ENCODE results near the gene CDK11B. TPM values are rescaled to one million over a fixed set of nuclear protein-coding genes. Genes with fewer than 3 reads are reported as not detected.
"Not testable (repeated sequence)": the region's sequence is repeated elsewhere in the genome, so short reads cannot be mapped to it uniquely, and the experiment has no call there.

CDK11B gene
- total RNA-seq, 2 donors from 2014 or later: 31.8 to 44.7 TPM

DNA sequence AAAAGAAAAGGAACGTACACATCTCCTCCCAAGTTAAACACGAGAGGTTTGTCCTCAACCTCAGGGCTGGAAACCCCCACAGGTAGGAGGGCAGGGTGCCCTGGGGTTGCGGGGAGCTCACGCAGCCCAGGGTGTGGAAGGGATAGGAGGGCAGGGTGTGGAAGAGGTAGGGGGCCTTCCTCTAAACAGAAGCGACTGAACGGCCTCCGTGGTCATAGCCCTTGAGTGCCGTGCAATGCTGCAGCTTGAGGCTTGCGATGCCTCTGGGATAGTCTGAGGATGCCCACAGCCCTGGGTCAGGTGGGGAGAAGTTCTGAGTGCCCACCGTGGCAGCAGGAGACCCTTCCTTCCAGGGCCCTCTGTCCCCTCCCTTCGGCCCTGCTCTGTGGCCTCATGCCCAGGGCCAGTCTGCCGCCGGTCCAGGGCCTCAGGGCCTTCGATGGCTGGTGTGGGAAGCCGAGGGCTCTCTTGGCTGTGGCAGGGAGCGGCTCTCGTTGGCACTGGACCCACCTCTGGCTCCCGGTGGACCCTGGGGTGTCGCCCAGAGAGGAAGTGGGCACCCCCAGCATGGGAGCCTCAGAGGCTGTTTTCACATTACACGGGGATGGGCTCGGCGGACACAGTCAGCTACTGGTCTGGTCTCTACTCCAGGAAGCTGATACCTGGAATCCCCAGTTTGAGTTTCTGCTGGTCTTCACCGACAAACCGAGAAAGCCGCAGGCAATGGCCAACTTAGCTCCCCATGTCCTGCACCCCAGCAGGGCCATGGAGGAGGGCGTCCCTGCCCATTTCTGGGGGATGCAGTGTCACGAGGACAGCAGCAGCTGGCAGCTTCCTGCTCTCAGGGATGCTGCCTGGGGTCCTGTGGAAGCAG, 6.4 kb upstream of the CDK11B start:
- H3K27ac ChIP-seq: no peak overlapping the region
- H3K4me1 ChIP-seq: peaks cover 8% of the 10 kb centered on the region
- intact Hi-C loops (cut with DNase I): no loop called here
- no peaks in the 10 kb centered on the region for H3K27me3 ChIP-seq
- DNase-seq: no peak
- no peak overlapping the region for H3K4me3 ChIP-seq
- H3K36me3 ChIP-seq: no peaks in the 10 kb centered on the region
- H3K9ac ChIP-seq (ENCODE audit: low read depth in 2 of 2, low read length in 2 of 2): no peak overlapping the region
- H3K9me3 ChIP-seq: no peaks in the 10 kb centered on the region
- TF ChIP-seq, protein P1, sequence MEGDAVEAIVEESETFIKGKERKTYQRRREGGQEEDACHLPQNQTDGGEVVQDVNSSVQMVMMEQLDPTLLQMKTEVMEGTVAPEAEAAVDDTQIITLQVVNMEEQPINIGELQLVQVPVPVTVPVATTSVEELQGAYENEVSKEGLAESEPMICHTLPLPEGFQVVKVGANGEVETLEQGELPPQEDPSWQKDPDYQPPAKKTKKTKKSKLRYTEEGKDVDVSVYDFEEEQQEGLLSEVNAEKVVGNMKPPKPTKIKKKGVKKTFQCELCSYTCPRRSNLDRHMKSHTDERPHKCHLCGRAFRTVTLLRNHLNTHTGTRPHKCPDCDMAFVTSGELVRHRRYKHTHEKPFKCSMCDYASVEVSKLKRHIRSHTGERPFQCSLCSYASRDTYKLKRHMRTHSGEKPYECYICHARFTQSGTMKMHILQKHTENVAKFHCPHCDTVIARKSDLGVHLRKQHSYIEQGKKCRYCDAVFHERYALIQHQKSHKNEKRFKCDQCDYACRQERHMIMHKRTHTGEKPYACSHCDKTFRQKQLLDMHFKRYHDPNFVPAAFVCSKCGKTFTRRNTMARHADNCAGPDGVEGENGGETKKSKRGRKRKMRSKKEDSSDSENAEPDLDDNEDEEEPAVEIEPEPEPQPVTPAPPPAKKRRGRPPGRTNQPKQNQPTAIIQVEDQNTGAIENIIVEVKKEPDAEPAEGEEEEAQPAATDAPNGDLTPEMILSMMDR (IDR thresholded peaks at IDR 0.05): no peak

DNA sequence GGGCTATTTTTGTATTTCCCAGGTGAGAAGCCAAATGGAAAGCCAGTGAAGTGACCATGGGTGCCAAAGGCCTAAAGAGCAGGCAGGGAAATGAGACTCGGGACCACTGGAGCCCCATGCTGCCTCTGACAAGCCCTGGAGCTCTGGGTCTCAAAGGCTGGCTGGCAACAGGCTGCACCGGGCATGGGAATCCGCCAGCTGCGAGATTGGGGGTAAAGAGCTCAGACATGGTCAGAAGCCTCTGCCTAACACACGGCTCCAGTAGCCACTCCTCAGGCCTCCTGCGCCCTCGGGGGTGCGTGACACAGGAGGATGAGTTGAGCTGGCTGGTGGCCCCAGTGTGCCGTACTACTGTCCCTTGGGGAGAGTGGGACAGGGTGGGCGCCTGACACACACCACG, 5.5 kb upstream of the CDK11B start:
- H3K4me1 ChIP-seq; H3K36me3 ChIP-seq; intact Hi-C loops (cut with DNase I); H3K27me3 ChIP-seq; H3K4me3 ChIP-seq; H3K27ac ChIP-seq; DNase-seq; H3K9ac ChIP-seq (ENCODE audit: low read depth in 2 of 2, low read length in 2 of 2); H3K9me3 ChIP-seq: not testable (repeated sequence)

DNA sequence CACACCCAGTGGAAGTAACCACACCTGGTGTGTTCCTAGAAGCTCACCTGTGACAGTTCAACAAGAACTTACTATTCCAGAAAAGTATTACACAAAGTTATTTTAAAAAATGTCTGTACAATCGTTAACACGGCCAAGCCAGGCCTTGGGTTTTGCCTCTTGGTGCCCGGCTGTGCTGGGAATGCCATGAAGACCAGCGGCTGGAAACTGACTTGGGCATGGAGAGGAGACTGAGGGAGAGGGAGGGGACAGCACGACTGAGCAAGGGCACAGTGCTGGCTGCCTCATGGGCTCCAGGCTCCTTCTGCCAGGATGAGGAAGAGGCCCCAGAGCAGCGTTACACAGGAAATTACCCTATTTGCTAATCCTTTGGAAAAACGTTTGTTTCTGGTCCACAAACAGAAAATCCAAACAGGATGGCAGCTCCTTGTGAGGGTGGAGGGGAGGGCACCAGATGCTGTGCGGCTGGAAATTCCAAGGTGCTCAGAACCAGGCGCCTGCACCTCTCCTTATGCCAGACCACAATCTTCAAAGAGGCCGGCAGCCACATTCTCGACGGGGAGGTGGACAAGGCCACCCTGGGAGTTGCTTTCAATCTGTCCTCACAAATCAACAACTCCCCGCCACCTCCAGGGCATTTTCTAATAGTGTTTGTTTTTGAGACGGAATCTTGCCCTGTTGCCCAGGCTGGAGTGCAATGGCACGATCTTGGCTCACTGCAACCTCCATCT, 4.2 kb upstream of the CDK11B start:
- H3K9me3 ChIP-seq: not testable (repeated sequence)

DNA sequence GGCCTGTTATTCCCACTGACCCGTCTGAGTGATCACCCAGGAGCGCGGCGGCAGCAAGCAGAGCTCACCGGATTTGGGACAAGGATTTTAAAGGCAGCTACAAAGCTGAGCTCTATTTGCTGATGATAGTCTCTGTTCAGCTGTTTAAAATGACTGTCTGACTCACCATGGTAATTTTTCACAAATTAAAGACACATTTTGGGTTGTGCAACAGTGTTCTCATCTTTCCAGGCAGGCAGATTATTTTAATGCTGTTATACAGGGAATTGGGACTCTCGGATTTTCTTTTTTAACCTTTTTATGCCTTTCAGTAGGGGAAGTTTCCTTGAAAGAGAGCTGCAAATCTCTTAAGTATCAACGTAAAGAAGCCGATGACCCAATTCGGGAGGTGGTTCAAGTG, 3.6 kb upstream of the CDK11B start:
- H3K27ac ChIP-seq: peak overlapping the region; percentile 47
- DNase-seq; H3K4me1 ChIP-seq; H3K27me3 ChIP-seq; intact Hi-C loops (cut with DNase I); H3K4me3 ChIP-seq; H3K9ac ChIP-seq (ENCODE audit: low read depth in 2 of 2, low read length in 2 of 2); H3K36me3 ChIP-seq; H3K9me3 ChIP-seq: not testable (repeated sequence)

More for the DNA sequence above, 4.2 kb upstream of the CDK11B start:
- DNase-seq: peak; percentile 24
- H3K4me3 ChIP-seq; H3K9ac ChIP-seq (ENCODE audit: low read depth in 2 of 2, low read length in 2 of 2); H3K36me3 ChIP-seq; H3K4me1 ChIP-seq; intact Hi-C loops (cut with DNase I); H3K27me3 ChIP-seq: not testable (repeated sequence)
- peak overlapping the region; percentile 47 for H3K27ac ChIP-seq

DNA sequence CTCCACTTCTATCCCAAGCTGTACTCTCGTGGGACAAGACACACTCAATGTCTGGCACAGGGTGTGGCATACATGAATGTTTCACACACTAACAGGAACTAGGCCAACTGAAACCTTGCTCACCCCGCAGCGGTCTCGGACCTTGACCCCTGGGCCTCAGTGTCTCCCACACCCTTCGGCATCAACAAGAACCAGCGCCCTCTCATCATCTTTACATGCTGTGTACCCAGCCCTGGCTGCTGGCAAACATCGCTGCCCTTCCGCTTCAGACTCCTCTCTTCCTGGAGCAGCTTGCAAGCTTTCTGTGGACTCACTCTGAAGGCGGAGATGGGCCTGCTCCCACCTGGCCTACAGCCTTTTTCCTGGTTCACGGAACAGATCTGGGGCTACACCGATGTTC, 10.5 kb downstream of the CDK11B start:
- peak; percentile 92 for DNase-seq
- H3K27ac ChIP-seq: peak overlapping the region; percentile 81
- H3K27me3 ChIP-seq; intact Hi-C loops (cut with DNase I); H3K4me1 ChIP-seq; H3K4me3 ChIP-seq; H3K36me3 ChIP-seq; H3K9me3 ChIP-seq: not testable (repeated sequence)
- peak overlapping the region; percentile 12 to 61 for H3K9ac ChIP-seq (ENCODE audit: low read depth in 2 of 2, low read length in 2 of 2)

DNA sequence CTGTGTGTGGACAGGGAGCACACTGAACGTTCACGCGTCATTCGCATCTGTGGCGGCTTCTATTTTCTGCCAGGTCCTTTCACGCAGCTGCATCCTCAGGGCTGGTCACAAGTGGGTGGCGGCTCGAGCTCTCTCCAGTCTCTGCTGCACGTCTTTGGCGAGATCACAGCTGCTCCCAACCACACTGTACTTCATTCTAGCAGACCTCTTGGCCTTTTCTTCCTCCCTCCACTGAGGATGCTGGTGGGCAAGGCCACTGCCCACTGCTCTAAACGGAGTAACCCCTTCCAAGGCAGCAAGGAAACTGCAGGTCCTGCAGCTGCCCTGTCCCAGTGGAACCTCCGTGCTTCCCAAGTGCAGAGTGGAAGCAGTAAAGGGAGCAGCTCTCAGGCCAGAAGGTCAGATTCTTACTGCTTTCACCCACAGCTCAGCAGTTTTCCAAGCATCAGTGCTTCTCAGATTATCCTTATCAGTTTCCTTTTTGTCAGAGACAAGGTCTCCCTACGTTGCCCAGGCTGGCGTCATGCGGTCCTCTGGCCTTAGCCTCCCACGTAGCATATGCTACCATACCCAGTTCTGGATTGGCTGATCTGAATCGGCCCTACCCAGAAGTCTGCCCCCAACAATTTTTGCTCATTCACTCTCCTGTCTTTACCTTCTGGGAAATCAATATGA, 11.1 kb downstream of the CDK11B start:
- H3K4me1 ChIP-seq; DNase-seq; H3K9me3 ChIP-seq; H3K27me3 ChIP-seq; H3K4me3 ChIP-seq; intact Hi-C loops (cut with DNase I); H3K36me3 ChIP-seq: not testable (repeated sequence)
- Histone ChIP-seq H3K27ac (peak overlapping the region; percentile 81), H3K9ac (ENCODE audit: low read depth in 2 of 2, low read length in 2 of 2) (peak overlapping the region in 1 of 2 donors; percentile 26)

DNA sequence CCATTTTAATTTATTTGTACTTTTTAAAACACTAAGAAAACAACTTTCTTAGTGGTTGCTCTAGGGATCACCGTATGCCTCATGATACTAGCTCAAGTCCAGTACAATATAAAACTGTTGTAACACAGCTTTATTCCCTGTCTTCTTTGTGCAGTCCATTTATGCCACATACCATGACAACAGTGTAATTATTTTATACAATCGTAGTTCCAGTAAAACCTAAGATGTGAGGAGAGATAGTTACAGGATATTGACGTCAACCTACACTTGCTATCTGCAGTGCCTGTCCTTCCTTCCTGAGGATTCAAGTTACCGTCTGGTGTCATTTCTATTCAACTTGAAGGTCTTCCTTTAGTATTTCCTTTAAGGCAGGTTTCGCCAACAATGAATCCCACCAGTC, 12.5 kb downstream of the CDK11B start:
- H3K36me3 ChIP-seq; H3K9me3 ChIP-seq; H3K27me3 ChIP-seq; DNase-seq; H3K4me3 ChIP-seq; H3K9ac ChIP-seq (ENCODE audit: low read depth in 2 of 2, low read length in 2 of 2); H3K4me1 ChIP-seq; H3K27ac ChIP-seq; intact Hi-C loops (cut with DNase I): not testable (repeated sequence)

DNA sequence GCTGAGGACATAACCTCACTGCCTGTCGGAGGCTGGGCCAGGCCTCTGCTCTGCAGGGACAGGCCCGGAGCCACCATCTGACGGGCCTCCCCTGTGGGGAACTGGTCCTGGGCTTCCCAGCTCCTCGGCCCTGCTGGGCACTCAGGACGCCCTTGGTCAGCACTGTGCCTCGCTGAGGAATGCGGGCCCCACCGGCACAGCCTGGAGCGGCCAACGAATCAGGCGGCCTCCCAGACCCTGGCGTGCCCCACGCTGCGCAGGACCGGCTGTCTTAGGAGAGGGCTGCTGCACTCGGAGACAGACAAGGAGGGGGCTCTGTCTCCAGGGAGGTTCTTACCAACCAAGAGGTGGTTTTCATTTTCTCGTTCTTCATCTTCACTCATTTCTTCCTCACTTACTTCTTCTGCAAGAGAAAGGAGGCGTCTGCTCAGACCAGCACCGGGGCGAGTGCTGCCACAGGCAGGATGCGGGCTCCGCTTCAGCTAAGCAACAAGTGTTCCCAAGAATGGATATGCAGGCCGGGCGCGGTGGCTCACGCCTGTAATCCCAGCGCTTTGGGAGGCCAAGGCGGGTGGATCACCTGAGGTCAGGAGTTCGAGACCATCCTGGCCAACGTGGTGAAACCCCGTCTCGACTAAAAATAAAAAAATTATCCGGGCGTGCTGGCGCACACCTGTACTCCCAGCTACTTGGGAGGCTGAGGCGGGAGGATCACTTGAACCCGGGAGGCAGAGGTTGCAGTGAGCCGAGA, 17.9 kb downstream of the CDK11B start:
- intact Hi-C loops (cut with DNase I); H3K9me3 ChIP-seq; H3K4me3 ChIP-seq; H3K36me3 ChIP-seq; H3K4me1 ChIP-seq; H3K9ac ChIP-seq (ENCODE audit: low read depth in 2 of 2, low read length in 2 of 2); DNase-seq; H3K27ac ChIP-seq; H3K27me3 ChIP-seq: not testable (repeated sequence)

DNA sequence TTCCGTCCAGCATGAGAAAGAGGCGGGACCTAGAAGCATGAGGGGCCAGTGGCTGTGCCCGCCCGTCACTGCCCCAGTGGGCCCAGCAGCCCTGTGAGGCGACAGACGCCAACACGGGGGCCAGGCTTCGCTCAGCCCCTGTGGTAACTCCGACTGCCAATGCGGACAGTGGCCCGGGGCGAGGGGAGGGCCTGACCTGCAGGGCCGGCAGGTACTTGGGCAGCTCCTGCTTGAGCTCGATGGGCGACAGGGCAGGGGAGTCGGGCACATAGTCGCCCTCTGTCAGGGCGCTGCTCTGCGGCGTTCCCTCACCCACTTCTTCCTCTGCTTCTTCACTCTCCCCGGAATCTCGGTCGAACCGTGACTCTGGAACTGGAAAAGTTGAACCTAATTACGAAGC, 18.7 kb downstream of the CDK11B start:
- intact Hi-C loops (cut with DNase I); H3K9me3 ChIP-seq; H3K4me1 ChIP-seq; H3K27ac ChIP-seq; H3K36me3 ChIP-seq; DNase-seq; H3K9ac ChIP-seq (ENCODE audit: low read depth in 2 of 2, low read length in 2 of 2); H3K4me3 ChIP-seq; H3K27me3 ChIP-seq: not testable (repeated sequence)

DNA sequence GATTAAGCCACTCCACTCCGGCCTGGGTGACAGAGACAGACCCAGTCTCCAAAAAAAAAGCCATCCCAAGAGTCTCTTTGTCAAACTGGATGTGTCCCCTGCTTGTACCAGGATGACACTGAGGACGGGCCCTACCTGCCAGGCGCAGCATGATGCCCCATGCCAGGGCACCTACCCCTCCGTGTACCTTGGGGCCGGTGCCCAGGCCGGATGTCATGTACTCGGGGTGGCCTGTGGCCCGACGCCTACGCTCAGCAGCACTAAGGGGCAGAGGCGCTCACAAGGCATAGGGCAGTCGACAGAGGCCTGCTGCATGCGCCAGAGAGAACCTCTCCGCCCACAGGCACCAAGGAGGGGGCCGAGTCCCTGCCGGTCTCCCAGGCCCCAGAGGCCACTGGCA, 19.4 kb downstream of the CDK11B start:
- DNase-seq; H3K9me3 ChIP-seq; H3K9ac ChIP-seq (ENCODE audit: low read depth in 2 of 2, low read length in 2 of 2); H3K27me3 ChIP-seq; H3K4me3 ChIP-seq; H3K36me3 ChIP-seq; H3K4me1 ChIP-seq; intact Hi-C loops (cut with DNase I); H3K27ac ChIP-seq: not testable (repeated sequence)

DNA sequence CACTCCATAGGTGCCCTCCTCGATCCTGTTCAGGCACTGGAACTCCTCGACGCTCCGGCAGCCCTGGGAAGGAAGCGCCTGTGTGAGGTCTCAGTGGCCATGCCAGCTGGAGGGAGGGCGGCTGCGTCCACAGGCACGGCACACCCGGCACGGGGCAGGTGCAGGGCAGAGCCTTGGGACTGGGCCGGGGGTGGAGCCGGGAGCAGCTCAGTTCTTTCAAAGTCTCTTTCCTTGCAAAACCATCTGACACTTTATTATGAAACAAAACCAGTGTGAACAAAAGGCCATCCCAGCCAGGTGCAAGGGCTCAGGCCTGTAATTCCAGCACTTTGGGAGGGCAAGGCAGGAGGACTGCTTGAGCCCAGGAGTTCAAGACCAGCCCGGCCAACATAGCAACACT, 20.3 kb downstream of the CDK11B start:
- H3K4me1 ChIP-seq; intact Hi-C loops (cut with DNase I); H3K9ac ChIP-seq (ENCODE audit: low read depth in 2 of 2, low read length in 2 of 2); H3K9me3 ChIP-seq; H3K27ac ChIP-seq; H3K36me3 ChIP-seq; H3K4me3 ChIP-seq; DNase-seq; H3K27me3 ChIP-seq: not testable (repeated sequence)

DNA sequence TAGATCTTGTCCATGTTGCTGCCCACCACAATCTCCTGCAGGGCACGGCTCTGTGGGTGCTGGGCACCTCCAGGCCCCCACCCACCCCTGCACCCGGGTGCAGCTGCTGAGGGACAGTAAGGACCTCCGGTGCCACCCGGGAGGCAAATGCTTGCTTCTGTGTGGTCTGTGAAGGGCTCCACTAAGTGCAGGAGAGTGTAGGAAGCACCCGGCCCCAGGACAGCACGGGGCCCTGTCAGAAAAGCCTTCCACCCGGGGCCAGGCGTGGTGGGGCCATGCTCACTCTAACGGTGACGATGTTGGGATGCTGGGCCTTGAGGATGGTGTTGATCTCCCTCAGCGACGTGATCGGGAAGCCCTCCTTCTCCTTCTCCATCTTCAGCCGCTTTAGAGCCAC, 21.3 kb downstream of the CDK11B start:
- not testable (repeated sequence) for DNase-seq, H3K27me3 ChIP-seq

More for the DNA sequence above, 21.3 kb downstream of the CDK11B start:
- H3K36me3 ChIP-seq; H3K4me3 ChIP-seq; H3K9ac ChIP-seq (ENCODE audit: low read depth in 2 of 2, low read length in 2 of 2); H3K27ac ChIP-seq; intact Hi-C loops (cut with DNase I); H3K9me3 ChIP-seq; H3K4me1 ChIP-seq: not testable (repeated sequence)

Data from colonic mucosa (tissue), 4 donors.